A549 treated with CORT108297 at 1 μM for 4 hours (cell line): ENCODE results near the gene PSMC1. TPM values are rescaled to one million over a fixed set of nuclear protein-coding genes. Genes with fewer than 3 reads are reported as not detected.

Source experiments
- total RNA-seq: library from RNA; stranded (reverse); fragments of 200-300 nt; extraction: Qiagen RNA extraction; gene quantifications from 5 replicates; pipeline ENCODE4 v1.2.3, GENCODE V29; 2022

PSMC1 gene
- 208 to 393 TPM (median 221 TPM) in 5 replicates for total RNA-seq

GRCh38 chr14:90256354-90257131 is at the start of gene PSMC1:
Gene PSMC1 (plus strand): TSS chr14:90256553. CDS start chr14:90256598, 45 bp downstream.

Other genes with a start within 250 kb of the PSMC1 start
- gene KCNK13, start 194.6 kb upstream of the PSMC1 start, total RNA-seq = 0.03 to 0.17 TPM (median 0.14 TPM) in 5 replicates
- gene NRDE2, start 75.4 kb downstream of the PSMC1 start, total RNA-seq = 8.4 to 10.3 TPM (median 9.3 TPM) in 5 replicates
- 295 to 341 TPM (median 338 TPM) in 5 replicates for gene CALM1, start 140.5 kb downstream of the PSMC1 start, total RNA-seq